CD4-positive, alpha-beta T cell treated with Interleukin-2 at 100 ng/mL for 4 hours (primary cell): ENCODE results near the gene WDR47.

Source experiments
- DNase-seq: peaks from one replicate; pipeline ENCODE4 v3.0.0-alpha.2; 2020; ENCODE audit warnings: low spot score

WDR47 gene

DNA sequence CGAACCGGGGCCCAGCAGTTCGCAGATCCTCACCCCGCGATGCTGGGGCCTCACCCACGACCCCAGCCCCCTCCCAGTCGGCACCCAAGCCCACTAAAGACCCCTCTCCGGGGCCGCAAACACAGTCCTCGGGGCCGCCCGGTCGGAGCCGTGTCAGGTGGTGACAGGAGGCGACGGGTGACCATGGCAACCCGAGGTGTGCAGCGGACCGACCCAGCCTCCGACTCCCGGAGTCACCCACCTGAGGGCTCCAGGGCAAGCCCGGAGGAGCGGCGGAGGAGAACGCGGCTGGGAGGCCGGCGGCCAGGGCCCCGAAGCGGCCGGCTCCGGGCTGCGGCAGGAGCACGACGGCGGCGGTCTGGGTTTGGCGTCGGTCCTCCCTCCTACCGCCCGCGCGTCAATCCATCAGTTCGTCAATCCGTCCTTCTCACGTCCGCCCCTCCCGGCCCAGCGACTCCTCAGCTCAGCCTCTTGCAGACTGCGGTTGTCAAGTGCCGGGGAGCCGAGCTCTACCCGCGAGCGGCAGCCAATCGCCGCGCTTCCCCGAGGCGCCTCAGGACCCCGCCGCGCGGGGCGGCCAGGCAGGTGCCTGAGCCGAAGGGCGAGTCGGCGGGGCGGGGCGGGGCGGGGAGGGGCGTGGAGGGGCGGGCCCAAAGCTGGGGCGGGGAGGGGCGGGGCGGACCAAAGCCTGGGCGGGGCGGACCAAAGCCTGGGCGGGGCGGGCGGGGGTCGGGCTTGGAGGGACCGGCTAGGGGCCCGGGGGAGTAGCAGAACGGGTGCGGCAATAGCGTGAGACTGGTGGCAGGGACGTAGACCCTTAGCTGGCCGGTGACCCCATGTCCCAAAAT lies at the start of gene WDR47:
WDR47 (minus strand) TSS at position 482 of the 848 bp plus-strand sequence. CDS start 18,590 bp downstream, outside the sequence.
- peak; percentile 97 for DNase-seq

DNA sequence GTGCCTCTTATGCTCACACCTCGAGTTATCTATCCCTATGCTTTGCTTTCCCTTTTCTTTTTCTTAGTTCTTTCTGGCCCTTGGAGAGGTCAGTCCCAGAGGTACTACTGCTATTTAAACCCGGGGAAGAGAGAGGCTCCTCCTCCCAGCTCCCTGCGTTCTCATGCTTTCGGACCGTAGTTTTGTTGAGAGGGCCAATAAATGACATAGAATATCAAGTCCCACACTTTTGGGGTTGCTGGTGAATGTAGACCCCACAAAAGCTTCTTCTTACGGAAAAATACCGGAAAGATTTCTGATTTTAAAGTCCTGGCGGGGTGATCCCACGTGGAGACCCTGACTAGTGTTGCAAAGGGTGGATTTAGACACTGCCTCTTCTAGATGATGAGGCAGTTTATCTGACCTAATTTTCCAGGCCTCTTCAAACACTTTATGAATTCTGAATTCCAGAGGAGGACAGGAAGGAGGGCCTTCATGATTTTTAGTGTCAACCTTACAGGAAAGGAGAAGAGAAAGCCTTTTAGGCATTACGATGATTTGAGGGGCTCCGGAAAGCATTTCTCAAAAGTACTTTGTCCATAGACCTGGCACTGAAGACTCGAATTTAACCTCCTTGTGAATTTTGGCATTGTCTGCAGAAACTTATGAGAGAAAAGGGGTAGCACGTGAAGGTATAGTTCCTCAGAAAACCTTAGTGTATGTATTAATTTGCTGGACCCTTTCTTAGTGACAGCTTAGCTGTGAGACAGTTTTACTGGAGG lies 49.4 kb upstream of the WDR47 start:
- DNase-seq, result no peak

DNA sequence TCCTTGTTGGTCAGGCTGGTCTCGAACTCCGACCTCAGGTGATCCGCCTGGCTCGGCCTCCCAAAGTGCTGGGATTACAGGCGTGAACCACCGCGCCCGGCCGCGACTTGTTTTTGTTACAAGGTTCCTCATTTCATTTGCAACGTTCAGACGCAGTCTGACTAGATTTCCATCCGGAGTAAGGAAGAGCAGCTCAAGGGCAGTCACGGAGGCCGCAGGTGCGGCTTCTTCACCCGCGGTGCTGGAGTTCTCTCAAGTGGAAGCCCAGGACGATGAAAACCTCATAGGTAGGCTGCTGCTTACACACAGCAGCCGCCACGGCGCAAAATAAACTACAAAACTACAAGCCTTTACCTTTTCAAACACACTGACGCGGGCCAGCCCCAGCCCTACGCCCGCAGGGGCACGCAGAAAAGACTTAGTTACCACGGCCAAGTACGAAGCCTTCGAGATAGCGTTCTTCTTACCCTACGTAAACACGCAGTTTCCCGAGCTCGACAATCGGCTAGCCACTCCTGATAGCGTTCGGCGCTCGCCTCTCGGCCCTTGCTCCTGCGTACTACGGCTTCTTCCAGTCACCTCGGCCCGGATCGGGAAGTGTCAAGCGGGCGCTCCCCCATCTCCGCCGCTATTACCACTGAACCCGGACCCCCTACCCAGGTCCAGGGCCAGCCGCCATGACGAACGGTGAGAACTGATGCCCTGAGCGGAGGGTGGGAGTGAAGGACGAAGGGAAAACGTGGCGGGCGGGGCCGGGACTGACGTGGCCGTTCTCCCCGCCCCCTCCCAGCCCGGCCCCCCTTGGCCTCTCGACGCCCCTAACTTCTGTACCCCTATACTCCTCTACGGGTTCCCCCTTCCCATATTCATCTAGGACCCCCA lies 48.5 kb upstream of the WDR47 start, which contains the start of gene TMEM167B:
TMEM167B (plus strand) TSS at position 569 of the 882 bp plus-strand sequence; CDS start at position 678, 109 bp downstream.
- peak; percentile 89 for DNase-seq

DNA sequence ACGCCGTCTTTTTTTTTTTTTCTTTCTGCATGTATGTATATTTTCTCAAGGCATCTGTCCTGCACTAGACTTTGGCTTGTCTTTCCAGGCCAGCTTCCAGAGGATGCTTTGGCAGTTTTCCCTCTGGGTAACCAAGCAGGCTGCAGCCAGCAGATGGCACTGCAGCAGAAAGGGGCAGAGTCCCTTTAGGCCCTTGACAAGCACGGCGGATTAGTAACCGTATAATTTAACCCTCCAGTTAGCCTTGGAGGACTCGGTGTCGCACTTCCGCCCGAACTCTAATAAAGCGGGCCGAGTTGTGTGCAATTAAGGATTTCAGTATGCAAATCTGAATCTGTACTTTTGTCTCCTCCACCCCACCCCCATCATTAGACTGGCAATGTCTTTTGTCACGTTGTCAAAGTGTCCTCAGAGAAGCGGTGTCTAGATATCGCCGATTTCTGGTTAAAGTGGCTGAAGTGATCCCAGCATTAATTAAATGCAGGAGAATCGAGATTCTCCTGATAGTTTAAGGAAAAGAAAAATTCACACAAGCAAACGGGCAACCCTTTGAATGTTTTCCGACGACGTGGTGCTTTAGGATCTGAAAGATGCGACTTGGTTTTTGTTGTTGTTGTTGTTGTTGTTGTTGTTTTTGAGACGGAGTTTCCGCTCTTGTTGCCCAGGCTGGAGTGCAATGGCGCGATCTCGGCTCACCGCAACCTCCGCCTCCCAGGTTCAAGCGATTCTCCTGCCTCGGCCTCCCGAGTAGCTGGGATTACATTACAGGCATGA lies 47.5 kb upstream of the WDR47 start:
- peak; percentile 45 for DNase-seq

- no peak for DNase-seq
Observed at GRCh38 chr1:109084563-109085517, 42.9 kb upstream of the WDR47 start.

DNA sequence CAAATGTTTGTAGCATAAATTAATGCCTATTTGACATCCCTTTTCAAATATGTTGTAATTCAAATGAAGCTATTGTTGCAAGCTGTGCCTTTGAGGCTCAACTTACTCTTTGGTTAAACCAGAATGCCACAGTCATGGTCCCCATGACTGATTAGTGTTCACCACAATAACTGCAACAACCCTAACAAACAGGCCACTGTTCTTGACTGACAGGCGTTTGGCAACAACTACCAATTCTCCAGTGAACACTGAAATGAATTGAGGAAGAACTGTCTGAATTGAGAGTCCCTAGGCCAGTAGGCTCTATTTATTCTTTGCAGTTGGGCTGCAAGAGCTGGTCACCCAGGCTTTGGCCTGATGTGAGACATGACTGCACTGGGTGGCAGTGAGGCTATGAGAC lies 42.0 kb upstream of the WDR47 start:
- no peak for DNase-seq

GRCh38 chr1:109083501-109083900 lies 41.6 kb upstream of the WDR47 start:
- DNase-seq, result no peak

- no peak for DNase-seq
Observed at GRCh38 chr1:109080441-109081082, 38.7 kb upstream of the WDR47 start.

GRCh38 chr1:109079240-109079622 lies 37.3 kb upstream of the WDR47 start:
- no peak for DNase-seq

- DNase-seq, result no peak
Observed at GRCh38 chr1:109078317-109078716, 36.4 kb upstream of the WDR47 start.

- DNase-seq, result peak; percentile 85
Observed at GRCh38 chr1:109075531-109076490, 33.9 kb upstream of the WDR47 start, which contains the start of gene TAF13. TAF13 (minus strand) TSS chr1:109076003; CDS start chr1:109075947, 56 bp downstream.

DNA sequence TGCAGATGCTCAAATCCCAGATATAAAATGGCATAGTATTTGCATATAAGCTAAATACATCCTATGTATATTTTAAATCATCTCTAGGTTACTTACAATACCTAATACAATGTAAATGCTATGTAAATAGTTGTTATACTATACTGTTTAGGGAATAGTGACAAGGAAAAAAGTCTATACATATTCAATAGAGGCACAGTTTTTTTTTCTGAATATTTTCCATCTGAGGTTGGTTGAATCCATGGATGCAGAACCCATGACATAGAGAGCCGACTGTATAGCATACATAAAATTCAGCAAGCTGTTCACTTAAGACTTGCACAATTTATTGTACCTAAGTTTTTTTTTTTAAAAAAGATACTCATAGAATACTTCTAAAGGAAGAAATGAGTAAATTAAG lies 27.4 kb upstream of the WDR47 start:
- no peak for DNase-seq

- no peak for DNase-seq
Observed at GRCh38 chr1:109067883-109068282, 26.0 kb upstream of the WDR47 start.

GRCh38 chr1:109065137-109065536 lies 23.2 kb upstream of the WDR47 start:
- no peak for DNase-seq

GRCh38 chr1:109061183-109061582 lies 19.3 kb upstream of the WDR47 start:
- no peak for DNase-seq

DNA sequence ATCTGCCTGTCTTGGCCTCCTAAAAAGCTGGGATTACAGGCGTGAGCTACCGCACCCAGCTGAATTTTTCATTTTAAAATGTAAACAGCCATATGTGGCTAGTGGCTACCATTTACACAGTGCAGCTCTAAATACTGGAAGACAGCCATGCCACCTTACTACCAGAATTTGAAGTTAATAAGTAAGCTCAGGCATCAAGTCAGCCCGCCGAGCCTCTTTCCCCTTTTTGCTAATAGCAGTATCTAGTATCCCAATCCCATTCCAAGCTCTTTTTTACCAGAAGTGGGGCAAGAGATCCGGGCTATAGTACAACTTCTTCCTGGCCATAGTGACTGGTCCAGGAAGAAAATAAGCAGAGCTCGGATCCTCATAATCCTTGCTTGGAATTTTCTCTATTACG lies 18.8 kb upstream of the WDR47 start:
- DNase-seq, result no peak

- no peak for DNase-seq
Observed at GRCh38 chr1:109059026-109059425, 17.1 kb upstream of the WDR47 start.

DNA sequence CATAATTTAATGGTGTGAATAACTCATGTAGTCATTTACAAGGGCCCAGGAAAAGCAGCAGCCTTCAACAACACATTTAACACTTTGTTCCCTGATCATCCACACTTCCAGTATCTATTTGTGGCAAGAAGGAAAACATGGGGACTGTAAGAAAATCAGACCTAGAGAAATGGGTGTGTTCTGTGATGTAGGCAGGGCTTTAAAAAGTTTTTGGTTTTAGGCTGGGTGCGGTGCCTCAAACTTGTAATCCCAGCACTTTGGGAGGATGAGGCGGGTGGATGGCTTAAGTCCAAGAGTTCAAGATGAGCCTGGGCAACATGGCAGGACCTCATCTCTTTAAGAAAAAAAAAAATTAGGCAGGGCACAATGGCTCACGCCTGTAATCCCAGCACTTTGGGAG lies 14.2 kb upstream of the WDR47 start:
- no peak for DNase-seq
